ENCODE measurements around the gene LMOD1. TPM values are rescaled to one million over a fixed set of nuclear protein-coding genes. Genes with fewer than 3 reads are reported as not detected.
A peak's percentile ranks its signal among the peaks of the same experiment; 100 is the strongest.

The LMOD1 gene
- total RNA-seq, 1 experiment from 2014 or later, result not detected

DNA sequence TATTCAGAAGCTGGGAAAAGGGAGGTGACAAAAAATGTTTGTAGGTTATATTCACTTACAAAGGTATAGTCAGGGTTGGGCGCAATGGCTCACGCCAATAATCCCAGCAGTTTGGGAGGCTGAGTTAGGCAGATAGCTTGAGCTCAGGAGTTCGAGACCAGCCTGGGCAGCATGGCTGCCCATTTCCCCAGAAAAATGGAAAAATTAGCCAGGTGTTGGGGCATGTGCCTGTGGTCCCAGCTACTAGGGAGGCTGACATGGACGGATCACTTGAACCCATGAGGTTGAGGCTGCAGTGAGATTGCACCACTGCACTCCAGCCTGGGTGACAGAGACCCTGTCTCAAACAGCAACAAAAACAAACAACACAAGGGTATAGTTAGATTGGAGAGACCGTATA is 12.0 kb upstream of the LMOD1 start:
- H3K79me2 ChIP-seq (ENCODE audit: low read length), result peaks cover 45% of the 10 kb centered on the region
- H3K27ac ChIP-seq (ENCODE audit: low read length), result no peak overlapping the region
- H3K9me3 ChIP-seq (ENCODE audit: low read length), result no peaks in the 10 kb centered on the region
- H2AFZ ChIP-seq (ENCODE audit: low read length), result no peak overlapping the region
- no peak overlapping the region for H3K9ac ChIP-seq (ENCODE audit: low read length)
- no peak overlapping the region for H3K4me2 ChIP-seq (ENCODE audit: low read depth, low read length, poor library complexity, severe bottlenecking)
- no peak for DNase-seq
- peaks cover 15% of the 10 kb centered on the region for H4K20me1 ChIP-seq (ENCODE audit: insufficient read depth, low read depth, low read length)
- H3K9me2 ChIP-seq (replicated peaks; ENCODE audit: insufficient read depth, low read length), result no peaks in the 10 kb centered on the region
- H3K36me3 ChIP-seq (ENCODE audit: insufficient read depth, low read length), result peaks cover 27% of the 10 kb centered on the region
- no peaks in the 10 kb centered on the region for H3K27me3 ChIP-seq (ENCODE audit: low read length)
- peaks cover 19% of the 10 kb centered on the region for H3K4me1 ChIP-seq (ENCODE audit: low read length)
- H3K4me3 ChIP-seq (ENCODE audit: low read length), result no peak overlapping the region

DNA sequence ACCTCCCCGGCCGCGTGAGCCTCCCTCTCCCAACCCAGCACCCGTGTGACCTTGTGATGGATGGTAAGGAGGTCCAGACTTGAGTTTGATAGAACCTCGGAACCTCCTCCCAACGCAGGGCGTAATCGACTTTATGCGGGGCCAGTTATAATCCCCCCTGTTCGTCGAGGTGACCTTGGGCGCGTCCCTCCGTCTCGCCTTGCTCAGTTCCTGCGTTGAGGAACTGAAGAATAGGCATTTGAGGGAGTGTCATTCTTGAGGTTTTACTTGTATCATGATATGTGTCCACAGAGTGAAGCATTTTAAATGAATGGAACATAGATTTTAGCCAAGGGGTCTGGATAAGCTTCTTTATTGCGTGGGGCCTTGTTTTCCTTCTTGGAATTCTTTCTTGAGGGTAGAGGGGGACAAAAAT is 9.4 kb upstream of the LMOD1 start:
- peak overlapping the region; percentile 31; the same call in 1 of the 2 replicates for H2AFZ ChIP-seq (ENCODE audit: low read length)
- no peaks in the 10 kb centered on the region for H3K9me3 ChIP-seq (ENCODE audit: low read length)
- H3K27me3 ChIP-seq (ENCODE audit: low read length), result no peaks in the 10 kb centered on the region
- H3K27ac ChIP-seq (ENCODE audit: low read length), result peak overlapping the region; percentile 14; the same call in 1 of the 2 replicates
- peak overlapping the region; percentile 85 for H3K9ac ChIP-seq (ENCODE audit: low read length)
- peaks cover 7% of the 10 kb centered on the region; the same call in 1 of the 2 replicates for H4K20me1 ChIP-seq (ENCODE audit: insufficient read depth, low read depth, low read length)
- peak overlapping the region; percentile 76 for H3K4me3 ChIP-seq (ENCODE audit: low read length)
- peak overlapping the region; percentile 97 for H3K4me2 ChIP-seq (ENCODE audit: low read depth, low read length, poor library complexity, severe bottlenecking)
- no peak for DNase-seq
- peaks cover 19% of the 10 kb centered on the region for H3K4me1 ChIP-seq (ENCODE audit: low read length)
- peaks cover 40% of the 10 kb centered on the region for H3K79me2 ChIP-seq (ENCODE audit: low read length)
- H3K9me2 ChIP-seq (replicated peaks; ENCODE audit: insufficient read depth, low read length), result no peaks in the 10 kb centered on the region
- H3K36me3 ChIP-seq (ENCODE audit: insufficient read depth, low read length), result peaks cover 17% of the 10 kb centered on the region

DNA sequence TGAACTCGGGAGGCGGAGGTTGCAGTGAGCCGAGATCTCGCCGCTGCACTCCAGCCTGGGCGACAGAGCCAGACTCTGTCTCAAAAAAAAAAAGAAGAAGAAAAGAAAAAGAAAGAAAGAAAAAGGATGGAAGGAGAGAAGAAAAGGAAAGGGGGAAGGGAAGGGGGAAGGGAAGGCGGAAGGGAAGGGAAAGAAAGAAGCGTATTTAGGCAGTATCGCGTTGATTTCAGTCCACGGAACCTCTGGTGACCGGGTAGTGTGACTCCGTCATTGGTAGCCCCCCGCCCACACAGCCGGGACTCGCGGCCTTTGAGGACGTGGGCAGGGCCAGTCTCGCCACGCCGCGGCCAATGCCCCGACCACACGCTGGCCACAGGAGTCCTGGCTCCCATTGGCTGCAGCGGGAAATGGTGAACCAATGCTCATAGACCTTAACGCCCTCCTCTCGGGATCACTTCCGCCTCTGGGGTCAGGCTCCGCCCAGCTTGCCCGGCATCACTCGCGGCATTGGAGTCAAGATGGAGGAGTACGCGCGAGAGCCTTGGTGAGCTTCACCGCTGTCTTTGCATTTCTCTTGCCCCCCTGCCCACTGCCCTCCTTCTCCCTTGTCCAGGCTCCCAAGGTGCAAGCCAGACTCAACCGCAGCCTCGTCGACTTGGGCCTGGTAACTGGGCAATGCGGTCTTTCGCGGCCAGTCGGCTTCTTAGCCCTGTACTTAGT is 8.8 kb upstream of the LMOD1 start, which contains the start of gene TIMM17A:
Gene TIMM17A (plus strand): TSS at position 495 of the 720 bp plus-strand sequence. CDS start 24 bp downstream, at position 519.
- Histone ChIP-seq H3K4me3 (ENCODE audit: low read length) (peak within 1 kb of the TSS; percentile 76), H3K9me2 (replicated peaks; ENCODE audit: insufficient read depth, low read length) (no peaks in the 10 kb centered on the region), H3K4me2 (ENCODE audit: low read depth, low read length, poor library complexity, severe bottlenecking) (peak within 1 kb of the TSS; percentile 97), H3K9ac (ENCODE audit: low read length) (peak within 1 kb of the TSS; percentile 85), H3K79me2 (ENCODE audit: low read length) (peaks cover 38% of the 10 kb centered on the region), H3K27ac (ENCODE audit: low read length) (peak within 1 kb of the TSS; percentile 14; the same call in 1 of the 2 replicates), H3K4me1 (ENCODE audit: low read length) (peaks cover 19% of the 10 kb centered on the region), H3K9me3 (ENCODE audit: low read length) (no peaks in the 10 kb centered on the region), H3K36me3 (ENCODE audit: insufficient read depth, low read length) (peaks cover 17% of the 10 kb centered on the region), H2AFZ (ENCODE audit: low read length) (peak within 1 kb of the TSS; percentile 49; the same call in 1 of the 2 replicates), H3K27me3 (ENCODE audit: low read length) (no peaks in the 10 kb centered on the region), H4K20me1 (ENCODE audit: insufficient read depth, low read depth, low read length) (peaks cover 7% of the 10 kb centered on the region; the same call in 1 of the 2 replicates)
- peak; percentile 98 for DNase-seq

DNA sequence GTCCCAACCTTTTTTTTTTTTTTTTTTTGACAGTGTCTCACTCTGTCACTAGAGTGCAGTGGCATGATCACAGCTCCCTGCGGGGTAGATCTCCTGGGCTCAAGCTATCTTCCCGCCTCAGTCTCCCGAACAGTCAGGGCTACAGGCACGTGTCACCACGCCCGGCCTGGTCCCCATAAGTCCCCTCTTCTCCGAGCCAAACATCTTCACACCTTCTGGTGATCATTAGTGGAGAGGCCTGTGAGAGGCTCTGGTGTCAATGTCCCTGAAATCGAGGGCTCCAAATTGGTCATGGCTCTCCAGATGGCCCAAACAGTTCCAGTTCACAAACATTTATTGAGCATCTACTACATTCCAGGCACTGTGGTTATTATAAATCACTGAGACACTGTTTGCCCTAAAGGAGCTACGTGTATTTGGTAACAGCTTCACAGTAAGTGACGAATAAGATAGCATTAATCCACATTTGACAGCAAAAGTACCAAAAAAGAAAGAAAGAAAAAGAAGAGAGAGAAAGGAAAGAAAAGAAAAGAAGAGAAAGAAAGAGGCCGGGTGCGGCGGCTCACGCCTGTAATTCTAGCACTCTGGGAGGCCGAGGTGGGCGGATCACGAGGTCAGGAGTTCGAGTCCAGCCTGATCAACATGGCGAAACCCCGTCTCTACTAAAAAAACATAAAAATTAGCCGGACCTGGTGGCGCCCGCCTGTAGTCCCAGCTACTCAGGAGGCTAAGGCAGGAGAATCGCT is 8.1 kb upstream of the LMOD1 start:
- Histone ChIP-seq H3K9me2 (replicated peaks; ENCODE audit: insufficient read depth, low read length) (no peaks in the 10 kb centered on the region), H3K4me2 (ENCODE audit: low read depth, low read length, poor library complexity, severe bottlenecking) (peak overlapping the region; percentile 97), H3K4me3 (ENCODE audit: low read length) (peak overlapping the region; percentile 76), H3K4me1 (ENCODE audit: low read length) (peaks cover 19% of the 10 kb centered on the region), H4K20me1 (ENCODE audit: insufficient read depth, low read depth, low read length) (peaks cover 7% of the 10 kb centered on the region; the same call in 1 of the 2 replicates), H3K79me2 (ENCODE audit: low read length) (peaks cover 36% of the 10 kb centered on the region), H3K27me3 (ENCODE audit: low read length) (no peaks in the 10 kb centered on the region), H3K9me3 (ENCODE audit: low read length) (no peaks in the 10 kb centered on the region), H3K27ac (ENCODE audit: low read length) (no peak overlapping the region), H3K9ac (ENCODE audit: low read length) (peak overlapping the region; percentile 85), H3K36me3 (ENCODE audit: insufficient read depth, low read length) (peaks cover 17% of the 10 kb centered on the region), H2AFZ (ENCODE audit: low read length) (0 out of 2 replicates have a peak overlapping the region, but pooled peaks have one; percentile 49)
- DNase-seq, result no peak

DNA sequence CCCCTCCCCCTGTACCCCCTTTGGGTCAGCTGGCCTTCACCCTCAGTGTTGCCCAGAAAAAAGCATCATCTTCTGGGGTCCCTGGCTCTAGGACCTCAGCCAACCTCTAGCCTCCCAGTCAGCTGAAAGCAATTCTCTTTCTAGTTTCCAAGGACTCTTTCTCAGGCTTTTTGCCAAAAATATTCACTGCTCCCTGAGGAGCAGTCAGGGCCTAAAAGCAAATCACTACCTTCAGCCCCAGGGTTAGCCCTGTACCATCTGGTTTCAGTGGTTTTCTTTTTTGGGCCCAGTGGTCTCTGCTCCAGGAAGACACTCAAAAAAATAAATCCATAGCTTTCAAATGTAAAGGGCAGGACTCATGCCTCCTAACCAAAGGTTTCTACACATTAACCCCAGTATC is 3.1 kb upstream of the LMOD1 start:
- Histone ChIP-seq H2AFZ (ENCODE audit: low read length) (no peak overlapping the region), H3K4me2 (ENCODE audit: low read depth, low read length, poor library complexity, severe bottlenecking) (no peak overlapping the region), H3K36me3 (ENCODE audit: insufficient read depth, low read length) (no peaks in the 10 kb centered on the region), H3K9me3 (ENCODE audit: low read length) (no peaks in the 10 kb centered on the region), H3K27ac (ENCODE audit: low read length) (no peak overlapping the region), H3K9ac (ENCODE audit: low read length) (no peak overlapping the region), H3K27me3 (ENCODE audit: low read length) (no peaks in the 10 kb centered on the region), H3K9me2 (replicated peaks; ENCODE audit: insufficient read depth, low read length) (no peaks in the 10 kb centered on the region), H4K20me1 (ENCODE audit: insufficient read depth, low read depth, low read length) (no peaks in the 10 kb centered on the region), H3K79me2 (ENCODE audit: low read length) (no peaks in the 10 kb centered on the region), H3K4me3 (ENCODE audit: low read length) (no peak overlapping the region), H3K4me1 (ENCODE audit: low read length) (peaks cover 3% of the 10 kb centered on the region)
- DNase-seq, result no peak

DNA sequence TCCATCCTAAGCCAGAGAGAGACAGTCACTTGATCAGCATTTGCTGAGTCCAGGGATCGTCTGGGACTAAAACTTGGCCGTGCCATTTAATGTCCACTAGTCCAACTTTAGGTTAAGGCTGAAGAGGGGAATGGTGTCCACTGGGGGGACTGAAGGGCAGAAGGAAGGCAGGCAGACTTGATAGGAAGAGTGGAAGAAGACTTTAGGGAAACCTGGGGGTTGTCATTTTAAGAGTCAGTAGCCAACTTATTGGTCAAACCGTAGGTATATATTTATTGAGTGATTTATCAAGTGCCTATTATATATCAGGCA is 1.3 kb upstream of the LMOD1 start:
- H3K9me3 ChIP-seq (ENCODE audit: low read length), result no peaks in the 10 kb centered on the region
- no peaks in the 10 kb centered on the region for H3K9me2 ChIP-seq (replicated peaks; ENCODE audit: insufficient read depth, low read length)
- no peaks in the 10 kb centered on the region for H3K36me3 ChIP-seq (ENCODE audit: insufficient read depth, low read length)
- H4K20me1 ChIP-seq (ENCODE audit: insufficient read depth, low read depth, low read length), result no peaks in the 10 kb centered on the region
- no peak overlapping the region for H3K9ac ChIP-seq (ENCODE audit: low read length)
- DNase-seq, result no peak
- H2AFZ ChIP-seq (ENCODE audit: low read length), result no peak overlapping the region
- no peaks in the 10 kb centered on the region for H3K4me1 ChIP-seq (ENCODE audit: low read length)
- H3K4me3 ChIP-seq (ENCODE audit: low read length), result no peak overlapping the region
- H3K27me3 ChIP-seq (ENCODE audit: low read length), result no peaks in the 10 kb centered on the region
- no peaks in the 10 kb centered on the region for H3K79me2 ChIP-seq (ENCODE audit: low read length)
- H3K4me2 ChIP-seq (ENCODE audit: low read depth, low read length, poor library complexity, severe bottlenecking), result no peak overlapping the region
- no peak overlapping the region for H3K27ac ChIP-seq (ENCODE audit: low read length)

DNA sequence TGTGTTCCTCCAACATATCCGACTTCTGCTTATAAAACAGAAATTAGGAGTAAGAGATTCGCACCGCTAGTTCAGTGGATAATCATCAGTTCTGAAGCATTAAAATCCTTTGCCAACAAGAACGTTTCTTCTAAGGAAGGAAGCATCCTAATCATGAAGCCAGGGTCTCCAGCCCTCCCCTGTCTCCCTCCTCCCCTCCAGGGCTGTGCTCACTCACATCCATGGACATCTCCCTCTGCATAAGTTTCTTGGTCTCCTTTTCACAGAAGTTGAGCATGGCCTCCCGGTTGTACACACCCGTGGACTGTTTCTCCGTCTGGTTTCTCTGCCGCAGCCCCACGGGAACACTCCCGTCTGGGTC is 505 bp downstream of the LMOD1 start:
- H3K9me2 ChIP-seq (replicated peaks; ENCODE audit: insufficient read depth, low read length), result no peaks in the 10 kb centered on the region
- no peak overlapping the region for H3K9ac ChIP-seq (ENCODE audit: low read length)
- no peak overlapping the region for H3K4me3 ChIP-seq (ENCODE audit: low read length)
- H2AFZ ChIP-seq (ENCODE audit: low read length), result peak overlapping the region; percentile 50; the same call in 1 of the 2 replicates
- no peak overlapping the region for H3K4me2 ChIP-seq (ENCODE audit: low read depth, low read length, poor library complexity, severe bottlenecking)
- no peak overlapping the region for H3K27ac ChIP-seq (ENCODE audit: low read length)
- no peak for DNase-seq
- 0 out of 2 replicates have a peak, but pooled peaks cover 2% of the 10 kb centered on the region for H3K4me1 ChIP-seq (ENCODE audit: low read length)
- no peaks in the 10 kb centered on the region for H3K79me2 ChIP-seq (ENCODE audit: low read length)
- no peaks in the 10 kb centered on the region for H4K20me1 ChIP-seq (ENCODE audit: insufficient read depth, low read depth, low read length)
- H3K27me3 ChIP-seq (ENCODE audit: low read length), result no peaks in the 10 kb centered on the region
- no peaks in the 10 kb centered on the region for H3K36me3 ChIP-seq (ENCODE audit: insufficient read depth, low read length)
- H3K9me3 ChIP-seq (ENCODE audit: low read length), result no peaks in the 10 kb centered on the region

DNA sequence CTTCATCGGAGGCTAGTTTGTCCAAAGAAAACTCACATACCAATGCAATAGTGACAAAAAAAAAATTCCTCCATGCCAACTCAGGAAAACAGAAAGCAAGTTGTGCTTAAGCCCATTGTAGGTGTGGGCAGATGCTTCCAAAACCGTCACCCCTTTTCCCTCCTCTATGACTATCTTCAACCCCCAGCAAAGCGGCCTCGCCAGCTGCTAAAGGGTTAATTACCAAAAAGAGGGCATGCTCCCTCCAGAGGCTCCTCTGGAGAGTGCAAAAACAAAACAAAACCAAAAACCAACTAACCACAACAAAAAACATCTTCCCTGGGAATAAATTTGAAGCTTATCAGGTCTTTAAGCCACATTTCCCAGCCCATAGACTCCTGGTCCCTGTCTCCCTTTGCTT is 1.2 kb downstream of the LMOD1 start:
- no peaks in the 10 kb centered on the region for H3K9me3 ChIP-seq (ENCODE audit: low read length)
- no peaks in the 10 kb centered on the region for H3K36me3 ChIP-seq (ENCODE audit: insufficient read depth, low read length)
- H3K9me2 ChIP-seq (replicated peaks; ENCODE audit: insufficient read depth, low read length), result no peaks in the 10 kb centered on the region
- no peaks in the 10 kb centered on the region for H3K27me3 ChIP-seq (ENCODE audit: low read length)
- DNase-seq, result no peak
- no peak overlapping the region for H3K27ac ChIP-seq (ENCODE audit: low read length)
- no peak overlapping the region for H3K4me3 ChIP-seq (ENCODE audit: low read length)
- H3K4me1 ChIP-seq (ENCODE audit: low read length), result 0 out of 2 replicates have a peak, but pooled peaks cover 2% of the 10 kb centered on the region
- no peaks in the 10 kb centered on the region for H3K79me2 ChIP-seq (ENCODE audit: low read length)
- H3K9ac ChIP-seq (ENCODE audit: low read length), result no peak overlapping the region
- no peaks in the 10 kb centered on the region for H4K20me1 ChIP-seq (ENCODE audit: insufficient read depth, low read depth, low read length)
- H3K4me2 ChIP-seq (ENCODE audit: low read depth, low read length, poor library complexity, severe bottlenecking), result no peak overlapping the region
- no peak overlapping the region for H2AFZ ChIP-seq (ENCODE audit: low read length)
